Effector CD4-positive, alpha-beta T cell (primary cell): Measurements from ENCODE around the gene MRPS26.

Experiments used
- DNase-seq: peaks from one replicate; pipeline ENCODE4 v3.0.0-alpha.2; 2020

MRPS26 gene

GRCh38 chr20:3077618-3078134, 31.8 kb downstream of the MRPS26 start:
- DNase-seq: no peak

GRCh38 chr20:3080939-3081388, 35.1 kb downstream of the MRPS26 start:
- no peak for DNase-seq

- no peak for DNase-seq
Observed at GRCh38 chr20:3081641-3082040, 35.8 kb downstream of the MRPS26 start.

GRCh38 chr20:3082306-3082951, 36.6 kb downstream of the MRPS26 start:
- no peak for DNase-seq

- DNase-seq: no peak
Observed at GRCh38 chr20:3082955-3083952, 37.4 kb downstream of the MRPS26 start.

GRCh38 chr20:3084283-3084985, 38.6 kb downstream of the MRPS26 start, which contains the start of gene AVP:
TSS of gene AVP (minus strand) at chr20:3084724. CDS start at chr20:3084674, 50 bp downstream.
- DNase-seq: no peak

- no peak for DNase-seq
Observed at GRCh38 chr20:3084986-3085360, 39.1 kb downstream of the MRPS26 start.

- no peak for DNase-seq
Observed at GRCh38 chr20:3085571-3086072, 39.8 kb downstream of the MRPS26 start.

- DNase-seq: no peak
Observed at GRCh38 chr20:3088031-3088430, 42.2 kb downstream of the MRPS26 start.

GRCh38 chr20:3090565-3090964, 44.7 kb downstream of the MRPS26 start:
- DNase-seq: no peak

- peak; percentile 52 for DNase-seq
Observed at GRCh38 chr20:3092611-3093379, 46.9 kb downstream of the MRPS26 start.

- peak; percentile 35 for DNase-seq
Observed at GRCh38 chr20:3093861-3094361, 48.1 kb downstream of the MRPS26 start.

- DNase-seq: no peak
Observed at GRCh38 chr20:3094848-3095629, 49.2 kb downstream of the MRPS26 start.
